GM19351 (cell line): ENCODE measurements around the gene MS4A4A.

Experiments
- ATAC-seq: cut with Tn5 transposase; IDR thresholded peaks from one replicate; pipeline ENCODE4 v1.9.1; 2021; ENCODE audit warnings: mild to moderate bottlenecking, moderate library complexity; ENCODE audit not compliant: unreplicated experiment

Gene MS4A4A

DNA sequence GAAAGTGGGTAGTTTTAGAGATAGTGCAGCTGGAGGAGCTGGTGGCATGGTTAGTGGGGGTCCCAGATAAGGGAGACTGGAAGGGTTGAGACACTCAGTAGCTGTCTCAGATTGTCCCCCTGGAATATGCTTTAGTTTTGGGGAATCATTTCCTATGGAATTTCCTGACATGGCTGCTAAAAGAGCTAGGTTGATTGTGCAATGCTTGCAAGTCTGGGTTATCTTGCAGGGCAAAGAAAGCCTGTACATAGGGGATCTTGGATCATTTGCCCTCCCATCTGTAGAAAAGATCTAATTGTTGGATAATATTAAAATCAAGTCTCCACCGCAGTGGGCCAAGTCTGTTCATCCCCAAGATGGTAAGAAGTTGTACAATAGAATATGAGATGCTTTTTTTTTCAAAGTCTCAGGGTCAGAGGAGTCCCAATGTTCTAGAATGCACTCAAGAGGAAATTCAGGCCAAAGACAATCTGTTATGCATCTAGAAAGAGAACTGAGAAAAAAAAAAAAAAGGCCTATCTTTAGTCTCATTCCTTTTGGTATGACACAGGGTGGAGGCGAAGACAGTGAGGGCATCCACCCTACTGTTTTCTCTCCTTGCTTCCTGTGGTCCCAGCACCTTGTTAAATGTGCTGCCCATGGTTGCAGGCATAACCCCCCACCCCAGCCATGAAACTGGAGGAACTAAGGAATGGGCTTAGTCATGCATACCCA, 66.8 kb downstream of the MS4A4A start:
- no peak for ATAC-seq

DNA sequence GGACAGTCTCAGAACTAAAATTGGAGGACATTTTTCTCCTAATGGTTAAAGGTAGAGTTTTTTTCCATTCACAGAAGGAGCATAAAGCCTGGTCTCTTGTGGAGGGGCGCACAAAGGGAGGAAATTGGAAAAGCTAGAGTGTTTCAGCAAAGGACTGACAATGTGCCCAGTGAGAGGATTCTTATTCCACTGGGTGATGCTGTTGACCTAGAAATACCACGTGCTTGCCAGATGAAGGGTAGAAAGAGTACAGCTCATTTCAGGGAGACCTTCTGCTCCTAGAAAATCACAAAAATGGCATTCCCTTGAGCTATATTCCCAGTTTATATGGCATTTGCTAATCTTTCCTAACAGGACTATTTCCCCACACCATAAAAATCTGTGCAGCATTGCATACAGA, 67.7 kb downstream of the MS4A4A start:
- ATAC-seq = no peak

DNA sequence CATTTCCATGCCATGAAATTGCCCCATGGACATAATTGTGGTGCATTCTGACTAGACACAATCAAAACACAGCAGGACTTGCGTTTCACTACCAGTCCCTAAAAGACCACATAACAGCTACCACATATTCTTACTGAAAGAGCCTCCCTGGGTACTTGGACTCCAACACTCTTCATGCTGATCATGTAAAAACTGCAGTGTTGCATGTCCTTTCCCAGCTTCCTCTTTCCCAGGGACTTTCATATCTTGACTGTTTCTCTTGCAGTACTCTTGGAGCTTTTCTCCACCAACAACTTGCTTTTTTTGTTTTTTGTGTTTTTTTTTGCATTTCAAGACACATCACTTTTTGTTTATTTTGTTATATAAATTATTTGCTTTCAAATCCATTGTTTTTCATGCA, 69.5 kb downstream of the MS4A4A start:
- ATAC-seq = no peak

DNA sequence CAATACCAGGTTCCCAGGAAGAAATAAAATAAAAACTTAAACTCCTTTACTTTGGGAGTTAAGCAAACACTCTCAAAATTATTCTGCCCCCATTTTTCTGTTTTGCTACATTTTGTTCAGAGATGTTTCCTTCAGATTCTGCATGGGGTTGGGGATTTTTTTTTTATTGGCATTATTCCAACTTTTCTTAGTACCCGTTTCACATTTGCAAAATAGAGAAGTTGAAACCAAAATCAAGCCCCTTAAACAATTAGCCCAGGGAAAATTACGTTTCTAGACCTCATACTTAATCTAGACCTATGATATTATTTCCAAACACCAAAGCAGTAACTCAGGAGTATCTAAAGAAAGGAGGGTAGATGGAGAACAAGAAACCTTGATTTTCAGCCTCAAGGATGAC, 77.3 kb downstream of the MS4A4A start:
- ATAC-seq = no peak
